ENCODE measurements around the gene ABTB2. TPM values are rescaled to one million over a fixed set of nuclear protein-coding genes. Genes with fewer than 3 reads are reported as not detected.

The ABTB2 gene
- total and polyA plus RNA-seq, 10 of the 15 experiments (the other 5 are each of a cell fraction or from before 2014, with no cell fraction given) = 0.13 to 2.1 (median 0.72) TPM

DNA sequence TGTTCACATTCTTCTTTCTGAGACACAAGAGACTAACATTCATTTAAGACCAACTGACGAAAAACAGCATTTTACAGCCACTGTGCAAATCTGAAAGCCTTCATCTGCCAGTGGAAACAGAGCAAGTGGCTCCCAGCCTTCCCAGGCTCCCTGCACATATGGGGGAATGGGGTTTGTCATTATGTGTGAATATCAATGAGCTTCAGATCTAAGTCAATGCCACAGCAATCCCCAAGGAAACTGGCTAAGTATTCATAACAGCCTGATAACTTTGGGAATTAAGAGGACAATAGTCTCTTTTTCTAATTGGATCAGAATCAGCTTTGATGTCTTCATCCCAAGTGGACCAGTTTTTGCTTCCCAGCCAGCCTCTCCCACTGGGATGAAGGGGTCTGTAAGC lies 66.9 kb downstream of the ABTB2 start (continued):
- TF ChIP-seq, protein P1, sequence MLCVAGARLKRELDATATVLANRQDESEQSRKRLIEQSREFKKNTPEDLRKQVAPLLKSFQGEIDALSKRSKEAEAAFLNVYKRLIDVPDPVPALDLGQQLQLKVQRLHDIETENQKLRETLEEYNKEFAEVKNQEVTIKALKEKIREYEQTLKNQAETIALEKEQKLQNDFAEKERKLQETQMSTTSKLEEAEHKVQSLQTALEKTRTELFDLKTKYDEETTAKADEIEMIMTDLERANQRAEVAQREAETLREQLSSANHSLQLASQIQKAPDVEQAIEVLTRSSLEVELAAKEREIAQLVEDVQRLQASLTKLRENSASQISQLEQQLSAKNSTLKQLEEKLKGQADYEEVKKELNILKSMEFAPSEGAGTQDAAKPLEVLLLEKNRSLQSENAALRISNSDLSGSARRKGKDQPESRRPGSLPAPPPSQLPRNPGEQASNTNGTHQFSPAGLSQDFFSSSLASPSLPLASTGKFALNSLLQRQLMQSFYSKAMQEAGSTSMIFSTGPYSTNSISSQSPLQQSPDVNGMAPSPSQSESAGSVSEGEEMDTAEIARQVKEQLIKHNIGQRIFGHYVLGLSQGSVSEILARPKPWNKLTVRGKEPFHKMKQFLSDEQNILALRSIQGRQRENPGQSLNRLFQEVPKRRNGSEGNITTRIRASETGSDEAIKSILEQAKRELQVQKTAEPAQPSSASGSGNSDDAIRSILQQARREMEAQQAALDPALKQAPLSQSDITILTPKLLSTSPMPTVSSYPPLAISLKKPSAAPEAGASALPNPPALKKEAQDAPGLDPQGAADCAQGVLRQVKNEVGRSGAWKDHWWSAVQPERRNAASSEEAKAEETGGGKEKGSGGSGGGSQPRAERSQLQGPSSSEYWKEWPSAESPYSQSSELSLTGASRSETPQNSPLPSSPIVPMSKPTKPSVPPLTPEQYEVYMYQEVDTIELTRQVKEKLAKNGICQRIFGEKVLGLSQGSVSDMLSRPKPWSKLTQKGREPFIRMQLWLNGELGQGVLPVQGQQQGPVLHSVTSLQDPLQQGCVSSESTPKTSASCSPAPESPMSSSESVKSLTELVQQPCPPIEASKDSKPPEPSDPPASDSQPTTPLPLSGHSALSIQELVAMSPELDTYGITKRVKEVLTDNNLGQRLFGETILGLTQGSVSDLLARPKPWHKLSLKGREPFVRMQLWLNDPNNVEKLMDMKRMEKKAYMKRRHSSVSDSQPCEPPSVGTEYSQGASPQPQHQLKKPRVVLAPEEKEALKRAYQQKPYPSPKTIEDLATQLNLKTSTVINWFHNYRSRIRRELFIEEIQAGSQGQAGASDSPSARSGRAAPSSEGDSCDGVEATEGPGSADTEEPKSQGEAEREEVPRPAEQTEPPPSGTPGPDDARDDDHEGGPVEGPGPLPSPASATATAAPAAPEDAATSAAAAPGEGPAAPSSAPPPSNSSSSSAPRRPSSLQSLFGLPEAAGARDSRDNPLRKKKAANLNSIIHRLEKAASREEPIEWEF (IDR thresholded peaks at IDR 0.05; ENCODE audit: insufficient replicate concordance, low read depth, low read length) = no peak
- TF ChIP-seq POU2F2 (IDR thresholded peaks at IDR 0.05; ENCODE audit: borderline replicate concordance, low read depth, low read length) (no peak), EGR1 (IDR thresholded peaks at IDR 0.05; ENCODE audit: borderline replicate concordance in 1 of 2, low read depth in 2 of 2, low read length in 2 of 2) (no peak), SIN3A (IDR thresholded peaks at IDR 0.05; ENCODE audit: low read depth, low read length) (no peak), GATAD2B (conservative IDR thresholded peaks at IDR 0.05; ENCODE audit: low read depth) (no peak), BMI1 (IDR thresholded peaks at IDR 0.05; ENCODE audit: borderline replicate concordance) (no peak), NRF1 (conservative IDR thresholded peaks at IDR 0.05; ENCODE audit: low read depth, low read length) (no peak), PAX8 (IDR thresholded peaks at IDR 0.05) (no peak)
- TF ChIP-seq, protein P2, sequence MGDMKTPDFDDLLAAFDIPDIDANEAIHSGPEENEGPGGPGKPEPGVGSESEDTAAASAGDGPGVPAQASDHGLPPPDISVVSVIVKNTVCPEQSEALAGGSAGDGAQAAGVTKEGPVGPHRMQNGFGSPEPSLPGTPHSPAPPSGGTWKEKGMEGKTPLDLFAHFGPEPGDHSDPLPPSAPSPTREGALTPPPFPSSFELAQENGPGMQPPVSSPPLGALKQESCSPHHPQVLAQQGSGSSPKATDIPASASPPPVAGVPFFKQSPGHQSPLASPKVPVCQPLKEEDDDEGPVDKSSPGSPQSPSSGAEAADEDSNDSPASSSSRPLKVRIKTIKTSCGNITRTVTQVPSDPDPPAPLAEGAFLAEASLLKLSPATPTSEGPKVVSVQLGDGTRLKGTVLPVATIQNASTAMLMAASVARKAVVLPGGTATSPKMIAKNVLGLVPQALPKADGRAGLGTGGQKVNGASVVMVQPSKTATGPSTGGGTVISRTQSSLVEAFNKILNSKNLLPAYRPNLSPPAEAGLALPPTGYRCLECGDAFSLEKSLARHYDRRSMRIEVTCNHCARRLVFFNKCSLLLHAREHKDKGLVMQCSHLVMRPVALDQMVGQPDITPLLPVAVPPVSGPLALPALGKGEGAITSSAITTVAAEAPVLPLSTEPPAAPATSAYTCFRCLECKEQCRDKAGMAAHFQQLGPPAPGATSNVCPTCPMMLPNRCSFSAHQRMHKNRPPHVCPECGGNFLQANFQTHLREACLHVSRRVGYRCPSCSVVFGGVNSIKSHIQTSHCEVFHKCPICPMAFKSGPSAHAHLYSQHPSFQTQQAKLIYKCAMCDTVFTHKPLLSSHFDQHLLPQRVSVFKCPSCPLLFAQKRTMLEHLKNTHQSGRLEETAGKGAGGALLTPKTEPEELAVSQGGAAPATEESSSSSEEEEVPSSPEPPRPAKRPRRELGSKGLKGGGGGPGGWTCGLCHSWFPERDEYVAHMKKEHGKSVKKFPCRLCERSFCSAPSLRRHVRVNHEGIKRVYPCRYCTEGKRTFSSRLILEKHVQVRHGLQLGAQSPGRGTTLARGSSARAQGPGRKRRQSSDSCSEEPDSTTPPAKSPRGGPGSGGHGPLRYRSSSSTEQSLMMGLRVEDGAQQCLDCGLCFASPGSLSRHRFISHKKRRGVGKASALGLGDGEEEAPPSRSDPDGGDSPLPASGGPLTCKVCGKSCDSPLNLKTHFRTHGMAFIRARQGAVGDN (IDR thresholded peaks at IDR 0.05) = no peak
